ENCODE results near the gene PRDM1.

The PRDM1 gene

GRCh38 chr6:106084106-106084988 lies 1.8 kb upstream of the PRDM1 start (continued):
- TF ChIP-seq ZNF433 (tag by site-specific recombination; IDR thresholded peaks at IDR 0.05; ENCODE audit: low read depth) (no peak), ZNF24 (tag by site-specific recombination; IDR thresholded peaks at IDR 0.05) (no peak), ZNF292 (tag by site-specific recombination; IDR thresholded peaks at IDR 0.05; ENCODE audit: borderline replicate concordance, low read depth) (no peak), ZNF18 (tag by site-specific recombination; IDR thresholded peaks at IDR 0.05) (no peak), ELK4 (IDR thresholded peaks at IDR 0.05; ENCODE audit: borderline replicate concordance, low read depth, low read length) (no peak), PRDM6 (tag by site-specific recombination; IDR thresholded peaks at IDR 0.05) (peak; percentile 78), SP2 (tag by site-specific recombination; IDR thresholded peaks at IDR 0.05) (no peak)

GRCh38 chr6:106084989-106085691 lies 996 bp upstream of the PRDM1 start:
- Histone ChIP-seq H3K27ac (ENCODE audit: extremely low read depth, low read depth, low read length) (no peak overlapping the region; the same call in 1 of the 2 replicates), H3K9me3 (ENCODE audit: control insufficient read depth, insufficient read depth, low read depth, low read length) (no peaks in the 10 kb centered on the region), H3K4me1 (ENCODE audit: control insufficient read depth, insufficient read depth, low read length) (peaks cover 8% of the 10 kb centered on the region), H3K36me3 (ENCODE audit: control insufficient read depth in 2 of 2, insufficient read depth in 1 of 2, low read length in 2 of 2) (no peaks in the 10 kb centered on the region), H3K4me3 (ENCODE audit: low read depth, low read length) (peak overlapping the region; percentile 52)
- CTCF ChIA-PET, result interaction anchor here (0.7 to 2.8 kb wide), 27 partner anchors 8 to 655 kb away, joined by 3 to 22 read pairs (median 3); no protein-coding TSS in a partner anchor
- POLR2A ChIA-PET, result interaction anchor here (1.8 kb wide), 1 partner anchor 139 kb away, joined by 4 read pairs; no protein-coding TSS in a partner anchor
- TF ChIP-seq ZNF639 (tag by site-specific recombination; IDR thresholded peaks at IDR 0.05) (no peak), ZFHX2 (tag by site-specific recombination; conservative IDR thresholded peaks at IDR 0.05) (peak; percentile 89), ZNF362 (tag by site-specific recombination; IDR thresholded peaks at IDR 0.05) (no peak), ZNF335 (tag by site-specific recombination; conservative IDR thresholded peaks at IDR 0.05) (peak; percentile 34; the same call in 1 of the 2 replicates), KLF10 (tag by site-specific recombination; IDR thresholded peaks at IDR 0.05) (no peak), SP2 (tag by site-specific recombination; IDR thresholded peaks at IDR 0.05) (no peak), ZFP3 (tag by site-specific recombination; IDR thresholded peaks at IDR 0.05; ENCODE audit: low read depth) (no peak), RBAK (tag by site-specific recombination; IDR thresholded peaks at IDR 0.05) (no peak), ZSCAN4 (tag by site-specific recombination; IDR thresholded peaks at IDR 0.05) (peak; percentile 45; the same call in 1 of the 2 replicates), ZNF121 (tag by site-specific recombination; IDR thresholded peaks at IDR 0.05) (no peak), ZNF777 (tag by site-specific recombination; IDR thresholded peaks at IDR 0.05; ENCODE audit: borderline replicate concordance) (no peak), ZNF280C (tag by site-specific recombination; IDR thresholded peaks at IDR 0.05) (no peak), GLIS1 (tag by site-specific recombination; IDR thresholded peaks at IDR 0.05) (no peak), PRDM6 (tag by site-specific recombination; IDR thresholded peaks at IDR 0.05) (no peak), ZNF394 (tag by site-specific recombination; IDR thresholded peaks at IDR 0.05; ENCODE audit: borderline replicate concordance) (no peak)
